Lower leg skin (tissue), 4 donors: ENCODE data around the gene BICC1. TPM values are rescaled to one million over a fixed set of nuclear protein-coding genes. Genes with fewer than 3 reads are reported as not detected.
A peak's percentile ranks its signal among the peaks of the same experiment; 100 is the strongest.

Experiments used
- DNase-seq, 2 donors: peaks; one replicate each; pipeline ENCODE4 v3.0.0-alpha.2; 2019; ENCODE audit warnings: low spot score in 2 of 2
- H3K4me3 ChIP-seq: fragments of 200-600 bp; sonication (generic); 2 replicates; pipeline ENCODE4 v1.5.1; 2017; ENCODE audit warnings: mild to moderate bottlenecking, low read depth; ENCODE audit not compliant: poor library complexity, severe bottlenecking
- CTCF ChIP-seq, 3 donors: fragments of 450-650 bp; IDR thresholded peaks; one replicate each; pipeline ENCODE4 v1.5.1; 2016; ENCODE audit warnings: antibody characterized with exemption in 3 of 3, mild to moderate bottlenecking in 3 of 3, moderate library complexity in 2 of 3
- POLR2A ChIP-seq, 2 donors: fragments of 450-650 bp; IDR thresholded peaks; one replicate each; pipeline ENCODE4 v1.6.1; 2016 to 2017; ENCODE audit warnings: antibody characterized with exemption in 2 of 2, mild to moderate bottlenecking in 1 of 2, moderate library complexity in 1 of 2
- WGBS, 2 donors: methylation state at CpG; one replicate each; pipeline ENCODE4 v1.1.5; 2018; 5-methylcytosine and 5-hydroxymethylcytosine counted together
- intact Hi-C: fragments of 100-400 bp; cut with DNase I; formaldehyde crosslinking; loops from one replicate; pipeline ENCODE4 v1.15.0; 2023; ENCODE audit warnings: low total_unique reads
- total RNA-seq, 4 donors: library from RNA; depleted of rRNA; stranded (reverse); fragments of >200 nt; gene quantifications; one replicate each; pipeline ENCODE4 v1.1.0, GENCODE V29; 2016

BICC1 gene
- total RNA-seq, 4 donors from 2014 or later, result 5.0 to 11.5 (median 7.1) TPM

GRCh38 chr10:58511765-58512490, 744 bp upstream of the BICC1 start:
- peak; percentile 25 to 86 for DNase-seq
- intact Hi-C loops, result no loop called here
- peak overlapping the region; percentile 23 for H3K4me3 ChIP-seq
- no peak for TF ChIP-seq POLR2A (IDR thresholded peaks at IDR 0.05)
- TF ChIP-seq CTCF (IDR thresholded peaks at IDR 0.05), result no peak
- 7% methylated on average over 26 of the region's 26 CpGs for WGBS, 2 donors

- WGBS, 2 donors, result 0 to 1% methylated on average over 35 to 40 of the region's 53 CpGs
These were observed 777 bp downstream of the BICC1 start for GRCh38 chr10:58513188-58514110.

GRCh38 chr10:58514111-58514770, 1.6 kb downstream of the BICC1 start:
- TF ChIP-seq CTCF (IDR thresholded peaks at IDR 0.05), result no peak
- TF ChIP-seq POLR2A (IDR thresholded peaks at IDR 0.05), result no peak
- DNase-seq, result peak in 1 of 2 donors; percentile 16
- 13 to 18% methylated on average over 13 of the region's 13 CpGs for WGBS, 2 donors
- H3K4me3 ChIP-seq, result no peak overlapping the region
- intact Hi-C loops, result no loop called here

More at GRCh38 chr10:58513188-58514110, 777 bp downstream of the BICC1 start:
- DNase-seq, result peak; percentile 78 to 95
- intact Hi-C loops, result no loop called here
- TF ChIP-seq CTCF (IDR thresholded peaks at IDR 0.05) (no peak), POLR2A (IDR thresholded peaks at IDR 0.05) (no peak)
- peak overlapping the region; percentile 37 for H3K4me3 ChIP-seq

GRCh38 chr10:58515291-58515941, 2.7 kb downstream of the BICC1 start:
- intact Hi-C loops, result no loop called here
- WGBS, 2 donors, result 90 to 94% methylated on average over 4 of the region's 4 CpGs
- no peak overlapping the region for H3K4me3 ChIP-seq
- TF ChIP-seq CTCF (IDR thresholded peaks at IDR 0.05) (no peak), POLR2A (IDR thresholded peaks at IDR 0.05) (no peak)
- DNase-seq, result no peak

- 55 to 71% methylated on average over 1 of the region's 1 CpG for WGBS, 2 donors
- intact Hi-C loops, result no loop called here
- DNase-seq, result no peak
- TF ChIP-seq POLR2A (IDR thresholded peaks at IDR 0.05) (no peak), CTCF (IDR thresholded peaks at IDR 0.05) (no peak)
- no peak overlapping the region for H3K4me3 ChIP-seq
These were observed 3.4 kb downstream of the BICC1 start for GRCh38 chr10:58516119-58516518.
